ENCODE data around the gene AASDH.

AASDH gene

DNA sequence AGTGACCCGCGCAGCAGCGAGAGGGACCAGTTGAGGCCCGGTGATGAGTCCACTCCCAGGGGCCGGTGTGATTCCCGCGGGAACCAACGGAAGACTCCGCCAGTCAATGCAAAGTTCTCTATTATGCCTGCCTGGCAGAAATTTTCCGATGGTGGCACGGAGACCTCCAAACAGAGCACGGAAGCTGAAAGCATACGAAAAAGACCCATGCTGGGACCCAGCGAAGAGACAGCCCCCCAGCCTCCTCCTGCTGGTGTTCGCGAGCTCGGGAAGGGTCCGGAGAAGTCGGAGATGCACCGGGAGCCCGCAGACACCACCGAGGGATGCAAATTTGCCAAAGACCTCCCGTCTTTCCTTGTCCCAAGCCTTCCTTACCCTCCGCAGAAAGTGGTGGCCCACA lies 71.7 kb downstream of the AASDH start:
- DNase-seq = no peak

DNA sequence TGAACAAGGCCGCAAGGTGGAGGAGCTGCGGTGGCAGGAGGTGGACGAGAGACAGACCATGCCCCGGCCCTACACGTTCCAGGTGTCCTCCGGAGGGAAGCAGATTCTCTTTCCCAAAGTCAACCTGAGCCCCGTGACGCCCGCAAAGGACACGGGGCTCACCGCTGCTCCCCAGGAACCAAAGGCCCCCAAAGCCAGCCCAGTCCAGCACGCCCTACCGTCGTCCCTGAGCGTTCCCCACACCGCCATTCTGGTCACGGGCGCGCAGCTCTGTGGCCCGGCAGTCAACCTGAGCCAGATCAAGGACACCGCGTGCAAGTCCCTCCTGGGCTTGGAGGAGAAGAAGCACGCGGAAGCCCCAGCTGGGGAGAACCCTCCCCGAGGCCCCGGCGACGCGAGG lies 72.2 kb downstream of the AASDH start:
- DNase-seq = no peak

DNA sequence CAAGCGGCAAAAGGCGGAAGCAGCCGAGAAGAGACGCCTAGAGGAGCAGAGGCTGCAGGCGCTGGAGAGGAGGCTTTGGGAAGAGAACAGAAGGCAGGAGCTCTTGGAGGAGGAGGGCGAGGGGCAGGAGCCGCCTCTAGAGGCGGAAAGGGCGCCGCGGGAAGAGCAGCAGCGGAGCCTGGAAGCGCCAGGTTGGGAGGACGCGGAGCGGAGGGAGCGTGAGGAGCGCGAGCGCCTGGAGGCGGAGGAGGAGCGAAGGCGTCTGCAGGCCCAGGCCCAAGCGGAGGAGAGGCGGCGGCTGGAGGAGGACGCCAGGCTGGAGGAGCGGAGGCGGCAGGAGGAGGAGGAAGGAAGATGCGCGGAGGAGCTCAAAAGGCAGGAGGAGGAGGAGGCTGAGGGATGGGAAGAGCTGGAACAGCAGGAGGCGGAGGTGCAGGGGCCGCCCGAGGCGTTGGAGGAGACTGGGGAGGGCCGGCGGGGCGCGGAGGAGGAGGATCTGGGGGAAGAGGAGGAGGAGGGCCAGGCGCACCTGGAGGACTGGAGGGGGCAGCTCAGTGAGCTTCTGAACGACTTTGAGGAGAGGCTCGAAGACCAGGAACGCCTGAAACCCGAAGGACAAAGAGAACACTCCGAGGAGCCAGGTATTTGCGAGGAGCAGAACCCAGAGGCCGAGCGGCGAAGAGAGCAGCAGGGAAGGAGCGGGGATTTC lies 72.9 kb downstream of the AASDH start:
- DNase-seq = no peak

DNA sequence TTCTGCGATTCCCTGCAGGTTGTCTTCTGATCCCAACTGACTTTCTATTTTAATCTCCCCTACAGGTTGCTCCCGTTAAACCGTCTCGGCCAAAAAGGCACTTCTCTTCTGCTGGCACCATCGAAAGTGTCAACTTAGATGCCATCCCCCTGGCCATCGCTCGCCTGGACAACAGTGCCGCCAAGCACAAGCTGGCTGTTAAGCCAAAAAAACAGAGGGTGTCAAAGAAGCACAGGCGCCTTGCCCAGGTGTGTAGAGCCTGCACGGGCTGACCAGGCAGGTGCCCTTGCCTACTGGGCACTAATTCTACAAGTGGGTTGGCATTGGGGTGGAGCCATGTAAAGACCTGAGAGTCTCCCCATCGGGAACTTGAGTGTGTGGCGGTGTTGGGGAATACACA lies 74.2 kb downstream of the AASDH start:
- no peak for DNase-seq

DNA sequence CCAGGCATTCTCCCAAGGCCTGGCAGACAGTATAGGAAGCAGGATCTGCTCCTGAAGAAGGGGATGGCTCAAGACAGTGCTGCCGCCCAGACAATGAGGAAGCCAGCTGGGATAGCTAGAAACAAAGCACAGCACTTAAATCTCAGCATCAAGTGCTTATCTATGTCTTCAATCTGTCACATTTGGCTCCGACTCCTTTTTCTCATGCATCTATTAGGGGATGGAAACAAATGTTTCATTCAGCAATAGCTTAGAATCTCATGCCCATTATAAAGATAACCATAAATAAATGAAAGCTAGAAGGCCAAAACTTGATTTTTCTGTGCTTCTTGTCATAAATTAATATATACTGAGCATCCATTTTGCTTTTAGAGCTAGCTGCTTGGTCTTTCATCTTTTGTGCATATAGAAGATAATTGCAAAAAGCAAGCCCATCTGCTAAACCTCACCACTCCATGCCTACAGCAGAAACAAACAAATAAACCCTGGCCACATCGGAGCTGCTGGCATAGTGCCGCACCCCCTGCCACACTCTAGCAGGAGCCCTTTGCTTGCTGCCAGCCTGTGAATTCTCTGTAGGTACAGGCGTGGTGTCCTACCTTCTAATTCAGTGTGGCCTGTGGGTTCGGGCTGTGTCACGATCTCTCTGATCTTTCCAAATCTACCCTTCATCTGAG lies 75.9 kb downstream of the AASDH start:
- DNase-seq = no peak

DNA sequence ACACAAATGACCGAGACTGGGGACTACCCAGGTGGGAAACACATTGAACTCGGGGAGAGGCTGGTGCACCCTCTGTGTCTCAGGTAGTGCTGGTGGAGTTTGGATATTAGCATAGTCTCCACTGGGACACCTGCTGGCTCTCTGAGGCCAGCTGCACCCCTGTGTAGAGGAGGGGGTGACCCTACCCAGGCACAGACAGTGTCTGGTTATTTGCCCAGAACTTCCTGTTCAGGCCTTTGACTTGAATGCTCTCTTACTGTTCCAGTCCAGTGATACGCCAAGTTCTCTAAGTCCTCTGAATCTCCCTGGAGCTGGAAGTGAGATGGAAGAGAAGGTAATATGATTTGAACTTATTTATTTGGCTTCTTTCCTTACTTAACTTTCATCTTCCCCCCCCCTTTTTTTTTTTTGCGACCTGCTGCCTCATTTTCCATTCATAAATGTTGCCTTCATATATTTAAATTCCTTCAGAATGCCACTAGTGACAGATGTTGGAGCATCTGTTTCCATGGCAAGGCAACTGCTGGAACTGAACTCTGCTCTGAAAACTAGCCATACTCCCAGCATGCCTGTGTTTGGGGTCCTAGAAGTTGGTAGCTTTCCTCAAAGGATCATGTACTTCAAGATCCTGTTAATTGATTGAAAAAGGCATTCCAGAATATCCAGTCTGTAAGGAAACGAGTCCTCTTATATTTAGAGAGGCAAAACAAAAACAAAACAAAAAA lies 76.7 kb downstream of the AASDH start:
- no peak for DNase-seq

DNA sequence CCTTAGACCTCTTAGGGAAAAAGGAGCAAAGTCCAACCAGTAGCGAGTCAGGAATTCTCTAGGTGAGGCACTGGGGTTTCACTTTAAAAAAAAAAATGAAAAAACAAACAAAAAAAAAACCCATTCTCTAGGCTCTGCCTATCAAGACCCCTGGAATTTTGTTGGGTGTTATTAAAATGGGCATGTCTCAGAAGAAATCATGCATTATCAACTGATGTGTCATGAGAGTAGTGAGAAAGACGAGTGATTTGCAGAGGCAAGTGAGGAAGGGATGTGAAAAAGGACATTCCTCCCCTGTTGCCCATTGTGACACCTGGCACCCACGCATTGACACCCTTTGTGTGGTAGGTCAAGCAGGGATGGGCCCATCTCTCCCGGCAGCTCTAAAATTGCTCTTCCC lies 78.9 kb downstream of the AASDH start:
- DNase-seq = no peak

DNA sequence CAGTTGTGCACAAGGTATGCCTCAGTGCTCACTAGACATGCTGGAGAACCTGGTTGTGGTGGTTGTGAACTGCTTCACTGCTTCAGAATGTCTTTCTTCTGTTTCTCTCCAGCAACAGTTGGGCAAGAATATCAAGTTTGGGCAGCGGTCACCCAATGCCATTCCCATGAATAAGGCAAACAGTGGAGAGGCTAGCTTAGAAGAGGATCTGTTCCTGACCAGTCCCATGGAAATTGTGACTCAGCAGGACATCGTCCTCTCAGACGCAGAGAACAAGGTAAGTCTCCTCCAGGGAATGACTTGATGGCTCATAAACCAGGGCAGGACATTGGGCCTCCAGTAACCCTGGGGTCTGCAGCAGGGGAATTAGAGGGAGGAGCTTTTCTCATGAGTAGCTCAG lies 79.9 kb downstream of the AASDH start:
- no peak for DNase-seq

DNA sequence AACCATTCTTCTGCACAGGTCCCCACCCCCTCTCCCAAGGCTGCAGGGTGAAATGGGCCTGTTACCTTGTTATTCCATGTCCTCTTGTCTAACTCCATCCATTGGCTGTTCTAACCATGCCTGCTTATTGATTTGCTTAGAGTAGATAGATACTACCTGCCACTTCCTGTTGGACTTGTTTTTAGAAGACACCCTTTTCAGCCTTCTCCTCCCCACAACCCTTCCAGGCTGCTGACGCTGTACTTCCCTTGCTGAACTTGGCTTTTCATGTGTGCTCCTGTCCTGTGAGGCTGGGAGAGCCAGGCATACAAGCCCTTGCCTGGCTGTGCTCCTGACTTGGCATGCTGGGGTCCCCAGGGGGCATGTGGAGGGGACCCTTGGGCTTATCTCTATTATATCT lies 81.9 kb downstream of the AASDH start:
- DNase-seq = no peak

DNA sequence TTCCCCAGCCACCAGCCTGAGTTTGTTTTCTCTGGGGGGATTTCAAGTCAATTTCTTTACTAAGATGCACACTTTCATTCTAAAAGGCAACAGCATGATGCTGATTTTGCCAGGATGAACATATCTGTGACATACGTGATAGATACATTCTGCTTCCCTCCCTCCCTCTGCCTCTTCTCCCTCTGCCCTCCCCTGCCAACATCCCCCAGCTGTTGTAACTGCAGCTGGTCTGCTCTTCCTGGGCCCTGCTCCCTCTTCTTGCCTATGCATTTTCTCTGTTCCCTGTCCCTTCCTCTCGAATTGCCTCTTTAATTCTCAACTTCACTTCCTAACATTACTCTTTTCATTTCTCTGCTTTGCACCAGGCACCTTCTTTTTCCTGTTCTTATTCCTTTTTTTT lies 83.4 kb downstream of the AASDH start:
- DNase-seq = no peak

DNA sequence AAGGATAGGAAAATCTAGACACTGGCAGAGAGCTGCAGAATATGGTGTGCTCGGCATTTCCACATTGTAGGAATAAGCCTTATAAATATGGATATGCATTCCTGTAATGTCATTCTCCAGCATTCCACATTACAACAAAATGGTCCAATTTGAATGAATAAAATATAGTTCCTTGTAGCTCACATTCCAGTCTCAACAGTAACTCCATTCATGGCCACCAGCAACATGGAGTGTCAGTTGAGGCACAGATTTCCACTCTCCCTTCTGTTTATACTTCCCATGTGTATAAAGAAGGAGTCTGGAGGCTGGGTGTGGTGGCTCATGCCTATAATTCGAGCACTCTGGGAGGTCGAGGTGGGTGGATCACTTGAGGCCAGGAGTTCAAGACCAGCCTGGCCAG lies 84.5 kb downstream of the AASDH start:
- no peak for DNase-seq

DNA sequence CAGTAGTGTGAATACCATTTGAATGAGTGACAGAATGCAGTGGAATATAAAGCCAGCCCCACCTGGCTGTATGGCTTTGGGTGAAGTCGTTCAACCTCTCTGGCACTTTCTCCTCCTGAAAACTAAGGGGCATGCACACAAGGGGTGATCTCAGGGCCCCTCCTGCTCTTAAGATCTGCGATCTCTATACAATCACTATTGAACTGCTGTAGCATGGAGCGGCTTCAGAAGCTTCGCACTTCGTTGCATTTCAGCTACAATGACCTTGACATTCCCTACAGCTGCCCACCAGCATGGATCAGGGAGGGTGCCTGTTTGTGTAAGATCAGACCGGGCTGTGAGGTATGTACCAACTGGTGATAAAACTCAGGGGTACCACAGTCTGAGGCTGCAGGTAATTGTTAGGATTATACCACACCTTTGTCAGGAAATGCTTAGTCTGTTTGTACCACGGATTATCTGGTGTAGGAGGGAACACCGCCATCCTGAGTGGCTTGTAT lies 85.2 kb downstream of the AASDH start:
- no peak for DNase-seq

DNA sequence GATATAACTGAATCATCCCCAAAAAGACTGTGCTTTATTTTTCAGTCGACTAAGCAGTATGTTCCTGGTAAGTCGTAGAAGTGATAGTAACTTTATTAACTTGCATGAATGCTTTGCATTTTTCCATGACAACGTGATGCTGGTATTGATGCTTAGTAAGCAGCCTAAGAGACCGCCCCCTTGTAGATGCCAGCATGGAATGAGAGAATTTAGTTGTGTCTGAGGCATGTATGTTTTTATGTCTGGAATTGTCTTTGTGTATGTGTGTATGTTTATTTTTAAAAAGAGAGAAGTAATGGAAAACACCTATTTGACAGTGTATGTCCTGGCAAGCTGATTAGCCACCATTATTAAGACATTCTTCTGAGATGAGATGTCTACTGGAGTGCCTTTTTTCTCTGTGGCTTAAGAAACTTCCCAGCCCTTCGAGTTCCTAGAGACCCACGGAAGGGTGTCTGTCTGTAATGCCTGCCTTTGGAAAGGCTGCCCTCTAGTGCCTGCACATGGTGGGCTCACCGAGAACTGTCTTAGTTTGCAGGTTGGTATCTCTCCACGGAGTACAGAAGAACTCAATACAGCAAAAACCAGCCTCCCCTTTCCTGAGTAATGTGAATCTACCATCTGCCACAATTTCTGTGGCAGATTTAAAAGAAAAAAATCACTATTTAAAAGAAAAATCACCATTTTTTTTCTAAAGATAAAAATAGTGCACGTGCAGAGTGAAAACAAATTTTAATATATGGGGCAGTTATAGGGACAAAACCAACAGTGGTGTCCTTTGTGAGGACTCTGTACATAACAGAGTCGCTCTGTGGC lies 85.9 kb downstream of the AASDH start:
- peak; percentile 57 to 80 for DNase-seq

DNA sequence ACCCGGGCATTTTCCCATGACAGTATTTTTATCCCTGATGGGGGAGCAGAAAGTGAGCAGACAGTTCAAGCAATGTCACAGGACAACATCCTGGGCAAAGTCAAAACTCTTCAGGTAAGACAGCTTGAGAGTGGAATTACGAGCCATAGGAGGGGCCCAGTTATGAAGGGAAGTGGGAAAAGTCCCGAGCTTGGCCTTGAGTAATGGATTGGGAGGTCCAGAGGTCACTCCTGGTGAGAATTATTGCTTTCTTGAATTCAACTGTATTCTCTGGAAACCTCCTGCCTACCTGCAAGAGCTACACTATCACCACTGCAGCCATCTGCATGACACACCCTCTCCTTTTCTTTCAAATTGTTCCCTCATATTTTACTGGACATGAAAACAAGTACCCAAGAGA lies 89.1 kb downstream of the AASDH start:
- no peak for DNase-seq

DNA sequence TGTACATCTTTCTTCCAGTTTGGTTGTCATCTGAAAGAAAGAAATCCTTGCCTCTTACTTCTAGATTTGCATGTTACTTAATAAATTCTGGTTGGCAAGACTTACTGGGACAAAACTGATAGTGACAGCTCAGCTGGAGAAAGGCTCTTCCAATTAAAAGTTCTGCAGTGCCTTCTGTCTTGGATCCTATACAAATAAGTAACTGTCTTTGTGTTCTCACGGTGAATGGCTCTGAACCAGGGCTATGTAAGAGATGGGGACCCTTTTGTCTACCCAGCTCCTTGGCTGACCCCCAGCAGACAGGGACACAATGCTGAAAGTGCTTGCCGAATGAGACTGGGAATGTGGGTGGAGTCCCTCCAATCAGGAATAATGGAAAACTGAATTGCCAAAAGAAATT lies 89.5 kb downstream of the AASDH start:
- DNase-seq = no peak

DNA sequence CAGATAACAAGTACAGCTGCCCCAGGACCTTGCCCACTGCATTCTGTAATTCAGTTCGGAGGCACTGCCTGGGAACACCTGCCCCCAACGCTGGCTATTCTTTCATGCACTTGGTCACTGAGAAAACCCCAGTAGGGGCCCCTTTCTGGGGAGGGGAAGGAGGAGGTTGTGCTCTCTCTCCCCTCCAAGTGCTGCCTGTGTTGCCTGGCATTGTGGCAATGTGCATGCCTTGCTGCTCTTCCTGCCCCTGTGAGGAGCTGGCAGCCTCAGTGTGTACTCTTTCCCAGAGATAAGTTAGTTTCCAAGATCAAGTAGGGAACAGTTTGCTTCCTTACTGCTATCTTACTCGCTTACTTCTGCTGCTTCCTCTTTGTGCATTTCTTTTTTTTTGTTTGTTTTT lies 90.8 kb downstream of the AASDH start:
- DNase-seq = no peak

DNA sequence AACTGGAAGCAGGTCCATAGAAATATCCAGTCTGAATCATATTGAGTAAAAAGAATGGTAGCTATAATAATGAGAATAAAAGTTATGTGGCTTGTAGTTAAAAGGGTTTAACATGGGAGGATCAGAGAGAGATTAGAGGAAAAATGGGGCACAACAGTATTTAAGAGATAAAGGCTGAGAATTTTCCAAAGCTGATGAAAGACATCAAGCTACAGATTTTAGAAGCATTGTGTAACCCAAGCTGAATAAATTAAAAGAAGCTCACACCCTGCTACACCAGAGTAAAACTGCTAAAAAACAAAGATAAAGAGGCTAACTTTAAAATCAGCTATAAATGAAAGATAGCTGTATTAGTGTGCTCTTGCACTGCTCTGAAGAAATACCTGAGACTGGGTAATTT lies 94.2 kb downstream of the AASDH start:
- DNase-seq = no peak

DNA sequence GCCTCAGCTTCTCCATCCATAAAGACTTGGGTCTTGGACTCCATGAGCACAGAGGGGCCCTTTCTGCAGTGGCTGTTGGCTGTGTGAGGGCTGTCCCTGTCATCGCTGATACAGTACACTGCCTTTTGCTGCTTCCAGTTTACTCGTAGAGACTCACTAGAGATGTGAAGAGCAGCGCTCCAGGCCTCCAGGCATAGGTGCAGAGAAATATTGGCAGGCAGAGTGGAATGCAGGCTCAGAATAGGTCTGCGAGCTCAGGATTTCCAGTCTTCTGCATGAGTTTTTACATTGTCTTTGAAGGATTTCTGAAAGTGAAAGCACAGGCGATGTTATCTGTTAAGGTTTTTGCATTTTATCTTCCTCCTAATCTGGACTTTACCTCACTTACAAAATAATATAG lies 97.4 kb downstream of the AASDH start:
- no peak for DNase-seq

DNA sequence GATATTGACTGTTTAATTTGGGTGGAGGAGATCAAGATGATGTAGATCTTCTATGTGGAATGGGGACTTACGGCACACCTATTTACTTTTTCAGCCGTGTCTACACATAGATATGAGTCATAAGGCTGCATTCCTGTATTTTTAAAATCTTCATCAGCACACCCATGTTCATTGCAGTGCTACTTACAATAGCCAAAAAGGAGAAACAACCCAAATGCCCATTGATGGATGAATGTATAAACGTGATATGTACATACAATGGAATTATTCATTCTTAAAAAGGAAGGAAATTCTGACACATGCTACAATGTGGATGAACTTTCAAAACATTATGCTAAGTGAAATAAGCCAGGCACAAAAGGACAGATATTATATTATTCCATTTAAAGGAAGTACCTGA lies 98.6 kb downstream of the AASDH start:
- DNase-seq = no peak
